ENCODE results near the gene M1AP.

The M1AP gene

GRCh38 chr2:74529357-74530238, 118.5 kb downstream of the M1AP start, which contains the start of the genes AUP1 and HTRA2:
Gene AUP1, minus strand, starts transcription at chr2:74529706. Its CDS starts 77 bp downstream, at chr2:74529629.
Gene HTRA2, plus strand, starts transcription at chr2:74529933. Its CDS starts 74 bp downstream, at chr2:74530007.
- in situ Hi-C loops (cut with HindIII; ENCODE audit: low sequenced_read_pairs), result no loop called here

GRCh38 chr2:74528600-74529356, 119.4 kb downstream of the M1AP start:
- in situ Hi-C loops (cut with HindIII; ENCODE audit: low sequenced_read_pairs), result no loop called here

GRCh38 chr2:74527741-74528140, 120.4 kb downstream of the M1AP start:
- in situ Hi-C loops (cut with HindIII; ENCODE audit: low sequenced_read_pairs), result no loop called here

- in situ Hi-C loops (cut with HindIII; ENCODE audit: low sequenced_read_pairs), result no loop called here
Observed at GRCh38 chr2:74526649-74527230, 121.4 kb downstream of the M1AP start.

GRCh38 chr2:74525717-74526648, 122.1 kb downstream of the M1AP start, which contains the start of gene DQX1:
Gene DQX1, minus strand, starts transcription at chr2:74526231. Its CDS starts 502 bp downstream, at chr2:74525729.
- in situ Hi-C loops (cut with HindIII; ENCODE audit: low sequenced_read_pairs), result no loop called here

- in situ Hi-C loops (cut with HindIII; ENCODE audit: low sequenced_read_pairs), result no loop called here
Observed at GRCh38 chr2:74524955-74525716, 123.0 kb downstream of the M1AP start.

GRCh38 chr2:74524005-74524404, 124.1 kb downstream of the M1AP start:
- in situ Hi-C loops (cut with HindIII; ENCODE audit: low sequenced_read_pairs), result no loop called here

- in situ Hi-C loops (cut with HindIII; ENCODE audit: low sequenced_read_pairs), result no loop called here
Observed at GRCh38 chr2:74522516-74522915, 125.6 kb downstream of the M1AP start.

- in situ Hi-C loops (cut with HindIII; ENCODE audit: low sequenced_read_pairs), result no loop called here
Observed at GRCh38 chr2:74516650-74517049, 131.5 kb downstream of the M1AP start.

GRCh38 chr2:74515981-74516633, 132.0 kb downstream of the M1AP start:
- in situ Hi-C loops (cut with HindIII; ENCODE audit: low sequenced_read_pairs), result no loop called here

GRCh38 chr2:74515271-74515980, 132.7 kb downstream of the M1AP start:
- in situ Hi-C loops (cut with HindIII; ENCODE audit: low sequenced_read_pairs), result no loop called here

- in situ Hi-C loops (cut with HindIII; ENCODE audit: low sequenced_read_pairs), result no loop called here
Observed at GRCh38 chr2:74514368-74515270, 133.5 kb downstream of the M1AP start, which contains the start of gene TLX2. Gene TLX2, plus strand, starts transcription at chr2:74514450. Its CDS starts 357 bp downstream, at chr2:74514807.

GRCh38 chr2:74513605-74514367, 134.3 kb downstream of the M1AP start:
- in situ Hi-C loops (cut with HindIII; ENCODE audit: low sequenced_read_pairs), result no loop called here

- in situ Hi-C loops (cut with HindIII; ENCODE audit: low sequenced_read_pairs), result no loop called here
Observed at GRCh38 chr2:74512744-74513604, 135.2 kb downstream of the M1AP start.

All from endothelial cell of hepatic sinusoid (primary cell).